T-cell (primary cell): Measurements from ENCODE around the gene TMEM54. TPM values are rescaled to one million over a fixed set of nuclear protein-coding genes. Genes with fewer than 3 reads are reported as not detected.

Experiments used
- ATAC-seq, 4 experiments: fragments of 200-7000 bp in 3 of 4; fragments of 150-1000 bp in 1 of 4; cut with Tn5 transposase; replicated peaks in 1 of 4; 1 replicate in 3 of 4; 2 replicates in 1 of 4; pipeline ENCODE4 v1.10.0; 2021; ENCODE audit warnings: moderate library complexity in 3 of 4, mild to moderate bottlenecking in 2 of 4, moderate number of reproducible peaks in 1 of 4
- CTCF ChIA-PET, 2 donors: fragments of 300-600 bp; sonication (Branson Sonifier 250); formaldehyde crosslinking; loops; one replicate each; lab custom pipeline; 2022; ENCODE audit warnings: antibody characterized with exemption in 2 of 2; lab: Charles Lee
- POLR2A ChIA-PET, 2 donors: fragments of 300-600 bp; sonication (Branson Sonifier 250); formaldehyde crosslinking; loops; one replicate each; lab custom pipeline; 2022; ENCODE audit warnings: antibody characterized with exemption in 2 of 2; lab: Charles Lee
- DNase-seq, 35 experiments: peaks; one replicate each; pipeline versions ENCODE4 v3.0.0 to v3.0.0-alpha.2; 2013 to 2023
- H3K27ac ChIP-seq: one replicate; pipeline ENCODE4 v1.5.1; 2013; ENCODE audit warnings: low read length
- H3K27me3 ChIP-seq, 2 experiments: replicated peaks in 1 of 2; 1 replicate in 1 of 2; 2 replicates in 1 of 2; pipeline versions ENCODE4 v1.6.1 to v1.7.0; 2013; ENCODE audit warnings: low read length in 1 of 2, mixed read lengths in 1 of 2; ENCODE audit not compliant: control insufficient read depth in 2 of 2, insufficient read depth in 2 of 2; ENCODE audit errors: extremely low read depth in 1 of 2
- H3K36me3 ChIP-seq, 2 donors: 1 replicate in 1 of 2; 2 replicates in 1 of 2; pipeline versions ENCODE4 v1.6.1 to v1.7.0; 2013; ENCODE audit warnings: low read length in 1 of 2; ENCODE audit not compliant: control insufficient read depth in 2 of 2, insufficient read depth in 1 of 2; ENCODE audit errors: extremely low read depth in 1 of 2
- H3K4me1 ChIP-seq, 2 experiments: 1 replicate in 1 of 2; 2 replicates in 1 of 2; pipeline versions ENCODE4 v1.6.1 to v1.7.0; 2013; ENCODE audit warnings: low read length in 2 of 2, mixed read lengths in 1 of 2; ENCODE audit not compliant: insufficient read depth in 2 of 2, control insufficient read depth in 1 of 2; ENCODE audit errors: extremely low read depth in 1 of 2
- H3K4me3 ChIP-seq, 2 donors: 1 replicate in 1 of 2; 2 replicates in 1 of 2; pipeline versions ENCODE4 v1.5.1 to v1.7.0; 2013; ENCODE audit warnings: mild to moderate bottlenecking in 2 of 2, low read length in 1 of 2, moderate library complexity in 1 of 2; ENCODE audit not compliant: control insufficient read depth in 1 of 2; ENCODE audit errors: extremely low read depth in 1 of 2
- H3K9me3 ChIP-seq: 2 replicates; pipeline ENCODE4 v1.7.0; 2013
- H3K27ac Mint-ChIP-seq, 2 donors: one replicate each; pipeline ENCODE4 v1.8.0; 2020 to 2021; ENCODE audit warnings: mild to moderate bottlenecking in 2 of 2, mixed read lengths in 2 of 2
- H3K27me3 Mint-ChIP-seq, 2 donors: one replicate each; pipeline ENCODE4 v1.8.0; 2021 to 2022; ENCODE audit warnings: mixed read lengths in 2 of 2
- H3K36me3 Mint-ChIP-seq: one replicate; pipeline ENCODE4 v1.8.0; 2021; ENCODE audit warnings: mixed read lengths
- H3K4me1 Mint-ChIP-seq, 3 donors: one replicate each; pipeline ENCODE4 v1.8.0; 2020 to 2022; ENCODE audit warnings: mixed read lengths in 3 of 3, mild to moderate bottlenecking in 1 of 3
- H3K4me3 Mint-ChIP-seq, 3 donors: one replicate each; pipeline ENCODE4 v1.8.0; 2020 to 2022; ENCODE audit warnings: mild to moderate bottlenecking in 3 of 3, mixed read lengths in 3 of 3, moderate library complexity in 3 of 3
- H3K9me3 Mint-ChIP-seq, 3 donors: one replicate each; pipeline ENCODE4 v1.8.0; 2020 to 2022; ENCODE audit warnings: mixed read lengths in 3 of 3
- WGBS: methylation state at CpG from one replicate; pipeline ENCODE4 v1.1.5; 2013; ENCODE audit warnings: missing lambda C conversion rate; ENCODE audit not compliant: insufficient coverage; 5-methylcytosine and 5-hydroxymethylcytosine counted together
- total RNA-seq, 35 experiments: library from RNA in 6 of 35; stranded (reverse) in 6 of 35; fragments of 120-200 nt in 1 of 35; gene quantifications; one replicate each; pipeline versions ENCODE4 v1.2.1 to v1.2.4 and lab custom pipeline; 2013 to 2026

Gene TMEM54
- total RNA-seq, 5 donors from 2014 or later (not counting 1 experiment from before 2014, with no cell fraction given): 0.35 to 0.64 TPM; not detected in 3

- no peak overlapping the region for H3K27ac ChIP-seq
- 60% methylated on average over 1 of the region's 2 CpGs for WGBS
- peaks cover 0 to 17% of the 10 kb centered on the region in 2 experiments for H3K4me1 ChIP-seq
- H3K4me3 Mint-ChIP-seq: no peak overlapping the region
- H3K4me3 ChIP-seq: no peak overlapping the region
- H3K36me3 Mint-ChIP-seq: no peaks in the 10 kb centered on the region
- H3K36me3 ChIP-seq: no peaks in the 10 kb centered on the region
- peaks cover 18 to 27% of the 10 kb centered on the region in 2 donors for H3K27me3 Mint-ChIP-seq
- ATAC-seq (no peak), DNase-seq (no peak)
- H3K9me3 Mint-ChIP-seq: no peaks in the 10 kb centered on the region
- CTCF ChIA-PET: no interaction called here
- no peak overlapping the region for H3K27ac Mint-ChIP-seq
- H3K9me3 ChIP-seq: no peaks in the 10 kb centered on the region
- POLR2A ChIA-PET: no interaction called here
- peaks cover 11 to 24% of the 10 kb centered on the region in 2 experiments for H3K27me3 ChIP-seq
- H3K4me1 Mint-ChIP-seq: peaks cover 13 to 16% (median 14%) of the 10 kb centered on the region in 3 donors
These were observed 28.2 kb upstream of the TMEM54 start for GRCh38 chr1:32929366-32929765.

- ATAC-seq (no peak), DNase-seq (no peak)
- peaks cover 0 to 17% of the 10 kb centered on the region in 2 experiments for H3K4me1 ChIP-seq
- H3K27ac ChIP-seq: no peak overlapping the region
- H3K27me3 ChIP-seq: peaks cover 12 to 29% of the 10 kb centered on the region in 2 experiments
- H3K36me3 ChIP-seq: no peaks in the 10 kb centered on the region
- Mint-ChIP-seq H3K4me3 (no peak overlapping the region), H3K27me3 (peaks cover 25 to 34% of the 10 kb centered on the region in 2 donors), H3K27ac (no peak overlapping the region), H3K9me3 (no peaks in the 10 kb centered on the region), H3K4me1 (peaks cover 15 to 23% (median 19%) of the 10 kb centered on the region in 3 donors), H3K36me3 (no peaks in the 10 kb centered on the region)
- ChIA-PET CTCF (no interaction called here), POLR2A (no interaction called here)
- no peak overlapping the region for H3K4me3 ChIP-seq
- WGBS: no CpG with 5 or more reads among the region's 8 CpGs
- H3K9me3 ChIP-seq: no peaks in the 10 kb centered on the region
These were observed 27.5 kb upstream of the TMEM54 start for GRCh38 chr1:32928715-32929114.

- H3K27me3 Mint-ChIP-seq: peaks cover 29 to 38% of the 10 kb centered on the region in 2 donors
- POLR2A ChIA-PET: interaction anchor here in 1 of 2 donors (0.5 kb wide), 1 partner anchor 24 kb away, joined by 3 read pairs; no protein-coding TSS in a partner anchor
- no peaks in the 10 kb centered on the region for H3K36me3 Mint-ChIP-seq
- Histone ChIP-seq H3K27ac (no peak overlapping the region), H3K36me3 (no peaks in the 10 kb centered on the region), H3K9me3 (no peaks in the 10 kb centered on the region), H3K4me1 (peaks cover 0 to 17% of the 10 kb centered on the region in 2 experiments), H3K27me3 (peaks cover 12 to 34% of the 10 kb centered on the region in 2 experiments), H3K4me3 (no peak overlapping the region)
- CTCF ChIA-PET: no interaction called here
- WGBS: no CpG with 5 or more reads among the region's 2 CpGs
- ATAC-seq: no peak
- DNase-seq: no peak
- H3K27ac Mint-ChIP-seq: no peak overlapping the region
- H3K4me1 Mint-ChIP-seq: peaks cover 15 to 25% (median 22%) of the 10 kb centered on the region in 3 donors
- no peaks in the 10 kb centered on the region for H3K9me3 Mint-ChIP-seq
- H3K4me3 Mint-ChIP-seq: no peak overlapping the region
These were observed 27.1 kb upstream of the TMEM54 start for GRCh38 chr1:32928285-32928684.

GRCh38 chr1:32927441-32927840, 26.3 kb upstream of the TMEM54 start:
- H3K9me3 ChIP-seq: no peaks in the 10 kb centered on the region
- Mint-ChIP-seq H3K36me3 (no peaks in the 10 kb centered on the region), H3K27ac (no peak overlapping the region), H3K4me1 (peaks cover 15 to 25% (median 22%) of the 10 kb centered on the region in 3 donors), H3K4me3 (no peak overlapping the region), H3K9me3 (no peaks in the 10 kb centered on the region), H3K27me3 (peaks cover 37 to 47% of the 10 kb centered on the region in 2 donors)
- H3K4me3 ChIP-seq: no peak overlapping the region
- WGBS: no CpG with 5 or more reads among the region's 2 CpGs
- peaks cover 12 to 41% of the 10 kb centered on the region in 2 experiments for H3K27me3 ChIP-seq
- no peaks in the 10 kb centered on the region for H3K36me3 ChIP-seq
- ATAC-seq (no peak), DNase-seq (no peak)
- peaks cover 0 to 17% of the 10 kb centered on the region in 2 experiments for H3K4me1 ChIP-seq
- POLR2A ChIA-PET: no interaction called here
- CTCF ChIA-PET: no interaction called here
- no peak overlapping the region for H3K27ac ChIP-seq

- ATAC-seq: no peak
- H3K36me3 ChIP-seq: no peaks in the 10 kb centered on the region
- DNase-seq: no peak
- H3K36me3 Mint-ChIP-seq: no peaks in the 10 kb centered on the region
- H3K27ac Mint-ChIP-seq: no peak overlapping the region
- peaks cover 46 to 55% of the 10 kb centered on the region in 2 donors for H3K27me3 Mint-ChIP-seq
- POLR2A ChIA-PET: no interaction called here
- peaks cover 0 to 17% of the 10 kb centered on the region in 2 experiments for H3K4me1 ChIP-seq
- WGBS: 100% methylated on average over 1 of the region's 6 CpGs
- H3K27ac ChIP-seq: no peak overlapping the region
- no peak overlapping the region for H3K4me3 ChIP-seq
- peaks cover 15 to 25% (median 22%) of the 10 kb centered on the region in 3 donors for H3K4me1 Mint-ChIP-seq
- H3K9me3 ChIP-seq: no peaks in the 10 kb centered on the region
- H3K27me3 ChIP-seq: peaks cover 12 to 49% of the 10 kb centered on the region in 2 experiments
- H3K9me3 Mint-ChIP-seq: no peaks in the 10 kb centered on the region
- H3K4me3 Mint-ChIP-seq: no peak overlapping the region
- CTCF ChIA-PET: interaction anchor here in 1 of 2 donors (0.6 kb wide), 1 partner anchor 25 kb away, joined by 4 read pairs; no protein-coding TSS in a partner anchor
These were observed 25.4 kb upstream of the TMEM54 start for GRCh38 chr1:32926562-32926961.

- POLR2A ChIA-PET: no interaction called here
- no peaks in the 10 kb centered on the region for H3K36me3 Mint-ChIP-seq
- ATAC-seq (peak in 2 of 4 experiments; percentile 74 to 81), DNase-seq (peak in 7 of 35 experiments; percentile 13 to 44 (median 21))
- peaks cover 15 to 25% (median 22%) of the 10 kb centered on the region in 3 donors for H3K4me1 Mint-ChIP-seq
- Histone ChIP-seq H3K4me1 (peaks cover 0 to 17% of the 10 kb centered on the region in 2 experiments), H3K9me3 (no peaks in the 10 kb centered on the region), H3K27me3 (peaks cover 17 to 59% of the 10 kb centered on the region in 2 experiments), H3K4me3 (peak overlapping the region in 1 of 2 donors; percentile 51), H3K27ac (no peak overlapping the region), H3K36me3 (no peaks in the 10 kb centered on the region)
- CTCF ChIA-PET: interaction anchor here in 1 of 2 donors (0.6 to 1.1 kb wide), 2 partner anchors 26 to 82 kb away, joined by 3 to 4 read pairs; no protein-coding TSS in a partner anchor
- peaks cover 55 to 60% of the 10 kb centered on the region in 2 donors for H3K27me3 Mint-ChIP-seq
- H3K9me3 Mint-ChIP-seq: no peaks in the 10 kb centered on the region
- peak overlapping the region in 1 of 2 donors; percentile 44 for H3K27ac Mint-ChIP-seq
- WGBS: 18% methylated on average over 11 of the region's 24 CpGs
- H3K4me3 Mint-ChIP-seq: peak overlapping the region in 2 of 3 donors; percentile 36 to 65
These were observed 24.4 kb upstream of the TMEM54 start for GRCh38 chr1:32925403-32926162.
